AG10803 (cell line): ENCODE data around the gene ARSD.

ENCODE experiments used
- DNase-seq: peaks from one replicate; pipeline ENCODE4 v3.0.0; 2010; ENCODE audit warnings: low read depth
- H3K4me3 ChIP-seq: 2 replicates; pipeline ENCODE4 v1.5.1; 2011; ENCODE audit warnings: mild to moderate bottlenecking, low read length, control low read depth
- CTCF ChIP-seq: conservative IDR thresholded peaks from 2 replicates; pipeline ENCODE4 v1.5.1; 2011; ENCODE audit warnings: mild to moderate bottlenecking, low read length, control low read depth, inconsistent platforms

The ARSD gene

DNA sequence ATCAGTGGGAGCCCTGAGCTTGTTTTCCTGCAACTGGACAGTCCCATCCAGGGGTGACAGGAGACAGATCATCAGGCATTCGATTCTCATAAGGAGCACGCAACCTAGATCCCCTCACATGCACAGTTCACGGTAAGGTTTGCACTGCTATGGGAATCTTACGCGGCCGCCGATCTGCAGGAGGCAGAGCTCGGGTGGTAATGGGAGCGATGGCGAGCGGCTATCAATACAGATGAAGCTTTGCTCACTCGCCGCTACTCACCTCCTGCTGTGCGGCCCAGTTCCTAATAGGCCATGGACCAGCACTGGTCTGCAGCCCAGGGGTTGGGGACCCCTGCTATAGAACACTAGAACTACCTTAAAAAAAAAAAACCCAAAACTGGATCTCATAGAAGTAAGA, 45.4 kb downstream of the ARSD start:
- H3K4me3 ChIP-seq = no peak overlapping the region
- TF ChIP-seq CTCF = no peak
- no peak for DNase-seq

- no peak for TF ChIP-seq CTCF
- no peak overlapping the region for H3K4me3 ChIP-seq
- DNase-seq = no peak
Observed at GRCh38 chrX:2879670-2880069, 49.5 kb downstream of the ARSD start.

DNA sequence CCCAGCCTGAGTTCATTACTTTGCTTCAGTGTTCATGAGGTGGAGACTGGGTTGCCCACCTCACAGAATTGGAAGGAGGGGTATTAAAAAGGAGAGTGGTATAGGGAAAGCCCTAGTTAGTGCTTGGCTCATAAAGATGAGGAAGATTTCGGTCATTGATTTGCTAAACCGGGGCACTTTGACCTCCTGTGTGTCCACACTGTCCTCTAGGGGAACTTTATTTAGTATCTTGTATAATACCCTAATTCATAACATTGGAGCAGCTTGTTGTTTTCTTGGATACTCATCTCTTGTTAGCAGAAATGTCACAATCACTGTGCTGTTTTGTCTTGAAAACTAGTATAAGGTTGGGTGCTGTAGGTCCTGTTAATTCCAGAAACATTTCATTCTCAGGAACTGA, 50.6 kb downstream of the ARSD start:
- TF ChIP-seq CTCF = no peak
- DNase-seq = no peak
- no peak overlapping the region for H3K4me3 ChIP-seq

DNA sequence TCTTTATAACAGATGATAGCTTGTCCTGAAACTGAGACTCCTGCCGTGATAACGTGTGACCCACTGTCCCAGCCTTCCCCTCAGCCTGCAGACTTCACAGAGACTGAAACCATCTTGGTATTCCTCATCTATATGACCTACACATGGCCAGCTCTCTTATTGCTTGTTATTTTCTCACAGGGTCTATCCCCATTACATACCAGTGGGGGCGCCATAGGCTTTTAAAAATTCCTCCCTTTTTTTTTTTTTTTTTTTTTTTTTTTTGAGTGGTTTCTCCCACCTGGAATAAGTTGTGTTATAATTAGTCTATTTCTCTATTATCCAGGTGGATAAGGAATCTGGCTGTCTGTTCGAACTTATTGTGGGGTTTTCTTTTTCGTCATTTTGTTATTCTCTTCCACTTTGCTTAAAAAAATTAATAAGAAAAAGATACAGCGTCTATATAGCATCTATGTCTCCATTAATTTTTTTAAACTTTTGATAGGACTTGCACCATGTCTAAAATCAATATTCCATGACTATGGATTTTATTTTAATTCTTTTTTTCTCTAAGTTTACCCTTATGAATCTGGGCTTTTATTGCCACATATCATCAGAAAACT, 53.2 kb downstream of the ARSD start:
- no peak overlapping the region for H3K4me3 ChIP-seq
- TF ChIP-seq CTCF = peak; percentile 40
- no peak for DNase-seq

- no peak for DNase-seq
- no peak for TF ChIP-seq CTCF
- no peak overlapping the region for H3K4me3 ChIP-seq
Observed at GRCh38 chrX:2875136-2875481, 54.0 kb downstream of the ARSD start.

DNA sequence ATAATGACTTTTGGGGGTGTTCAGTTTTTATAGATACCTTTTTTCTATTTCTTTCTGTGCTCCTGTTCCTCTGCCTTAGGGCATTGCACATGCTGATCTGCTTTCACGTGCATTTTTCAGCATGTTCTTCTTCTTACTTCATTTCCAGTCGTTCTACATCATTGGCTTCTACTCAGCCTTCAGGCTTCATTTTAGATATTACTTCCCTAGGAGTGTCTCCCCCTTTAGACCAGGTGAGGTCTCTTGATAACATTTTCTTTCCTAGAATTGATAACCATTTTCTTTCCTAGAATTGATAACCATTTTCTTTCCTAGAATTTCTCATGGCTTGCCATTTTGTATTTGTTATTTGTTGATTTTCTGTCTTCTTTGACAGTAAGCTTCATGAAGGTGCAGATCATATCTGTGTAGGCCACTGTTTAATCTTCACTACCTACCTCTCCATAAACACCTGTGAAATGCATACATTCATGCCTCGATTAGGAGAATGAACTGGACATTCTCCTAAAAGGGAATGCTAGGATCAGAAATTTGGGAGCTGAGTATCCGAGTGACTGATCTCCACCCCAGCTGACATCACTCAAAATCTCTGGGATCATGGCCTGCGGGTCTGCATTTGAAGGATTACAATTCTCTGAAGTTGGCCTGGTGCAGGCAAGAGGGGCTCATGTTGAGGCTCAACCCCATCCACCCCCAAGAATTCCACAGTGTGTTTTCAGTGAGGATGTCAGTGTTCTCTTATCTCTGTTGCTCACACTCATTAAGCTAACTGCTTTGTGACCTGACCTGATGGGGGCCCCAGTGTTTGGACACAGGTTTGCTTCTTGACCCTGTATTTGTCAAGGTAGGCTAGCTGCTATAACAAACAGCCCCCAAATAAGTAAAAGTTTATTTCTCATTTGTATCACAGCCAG, 54.7 kb downstream of the ARSD start:
- no peak for DNase-seq
- H3K4me3 ChIP-seq = no peak overlapping the region
- no peak for TF ChIP-seq CTCF
